Testis (tissue), 3 donors: Measurements from ENCODE around the gene ACAA2. TPM values are rescaled to one million over a fixed set of nuclear protein-coding genes. Genes with fewer than 3 reads are reported as not detected.

Source experiments
- DNase-seq: peaks from one replicate; pipeline ENCODE4 v3.0.0-alpha.2; 2019
- H3K27ac ChIP-seq, 2 donors: fragments of 200-600 bp; sonication (generic); one replicate each; pipeline ENCODE4 v1.5.1; 2019
- H3K27me3 ChIP-seq: fragments of 200-600 bp; sonication (generic); one replicate; pipeline ENCODE4 v1.5.1; 2019
- H3K36me3 ChIP-seq: fragments of 200-600 bp; sonication (generic); one replicate; pipeline ENCODE4 v1.5.1; 2017; ENCODE audit warnings: low read depth; ENCODE audit errors: missing control alignments
- H3K4me1 ChIP-seq: fragments of 200-600 bp; sonication (generic); one replicate; pipeline ENCODE4 v1.5.1; 2019
- H3K4me3 ChIP-seq, 2 donors: fragments of 200-600 bp; sonication (generic); one replicate each; pipeline ENCODE4 v1.5.1; 2017 to 2019
- H3K9me3 ChIP-seq: fragments of 200-600 bp; sonication (generic); one replicate; pipeline ENCODE4 v1.5.1; 2017
- CTCF ChIP-seq, 3 experiments: fragments of 450-650 bp in 2 of 3; fragments of 200-600 bp in 1 of 3; sonication (generic) in 1 of 3; IDR thresholded peaks; one replicate each; pipeline ENCODE4 v1.5.1; 2016 to 2019; ENCODE audit warnings: antibody characterized with exemption in 3 of 3, mild to moderate bottlenecking in 2 of 3, moderate library complexity in 1 of 3
- POLR2A ChIP-seq: fragments of 450-650 bp; IDR thresholded peaks from one replicate; pipeline ENCODE4 v1.6.1; 2017; ENCODE audit warnings: antibody characterized with exemption, mild to moderate bottlenecking, moderate library complexity
- WGBS, 2 donors: methylation state at CpG; one replicate each; pipeline ENCODE4 v1.1.5; 2018; 5-methylcytosine and 5-hydroxymethylcytosine counted together
- intact Hi-C: fragments of 100-400 bp; cut with DNase I; formaldehyde crosslinking; loops from one replicate; pipeline ENCODE4 v1.15.1; 2023; ENCODE audit warnings: low total_unique reads
- polyA plus RNA-seq: library from polyadenylated mRNA; stranded (reverse); fragments of 350-450 nt; fragmentation: Illumina TruSeq; extraction: RNeasy Lipid Tissue Mini Kit (QIAGEN cat#74804); gene quantifications from one replicate; pipeline ENCODE4 v1.2.3, GENCODE V29; 2014; ENCODE audit warnings: low read depth, low replicate concordance; ENCODE audit not compliant: insufficient read depth
- total RNA-seq, 2 donors: library from RNA; depleted of rRNA; stranded (reverse); fragments of >200 nt; gene quantifications; one replicate each; pipeline ENCODE4 v1.2.3, GENCODE V29; 2016

The ACAA2 gene
- total and polyA plus RNA-seq, 3 donors from 2014 or later, result 42.2 to 77.2 (median 48.7) TPM

GRCh38 chr18:49846718-49847470 lies 33.6 kb upstream of the ACAA2 start:
- TF ChIP-seq CTCF (IDR thresholded peaks at IDR 0.05) (no peak), POLR2A (no peak)
- Histone ChIP-seq H3K36me3 (no peaks in the 10 kb centered on the region), H3K4me1 (no peaks in the 10 kb centered on the region), H3K4me3 (no peak overlapping the region), H3K27ac (no peak overlapping the region), H3K27me3 (no peaks in the 10 kb centered on the region), H3K9me3 (no peaks in the 10 kb centered on the region)
- WGBS, 2 donors, result 69 to 85% methylated on average over 9 to 10 of the region's 10 CpGs
- no peak for DNase-seq
- intact Hi-C loops, result no loop called here

GRCh38 chr18:49846361-49846662 lies 33.0 kb upstream of the ACAA2 start:
- intact Hi-C loops, result no loop called here

GRCh38 chr18:49845629-49846360 lies 32.5 kb upstream of the ACAA2 start:
- no peak for DNase-seq
- Histone ChIP-seq H3K4me1 (no peaks in the 10 kb centered on the region), H3K27ac (no peak overlapping the region), H3K9me3 (no peaks in the 10 kb centered on the region), H3K36me3 (no peaks in the 10 kb centered on the region), H3K27me3 (no peaks in the 10 kb centered on the region), H3K4me3 (no peak overlapping the region)
- intact Hi-C loops, result no loop called here
- no peak for TF ChIP-seq CTCF (IDR thresholded peaks at IDR 0.05)
- no peak for TF ChIP-seq POLR2A
- 60 to 64% methylated on average over 4 to 6 of the region's 6 CpGs for WGBS, 2 donors

More at GRCh38 chr18:49846361-49846662, 33.0 kb upstream of the ACAA2 start:
- 52 to 79% methylated on average over 5 of the region's 5 CpGs for WGBS, 2 donors
- Histone ChIP-seq H3K27me3 (no peaks in the 10 kb centered on the region), H3K27ac (no peak overlapping the region), H3K4me1 (no peaks in the 10 kb centered on the region), H3K9me3 (no peaks in the 10 kb centered on the region), H3K4me3 (no peak overlapping the region), H3K36me3 (no peaks in the 10 kb centered on the region)
- no peak for DNase-seq
- TF ChIP-seq POLR2A (no peak), CTCF (IDR thresholded peaks at IDR 0.05) (no peak)

GRCh38 chr18:49844903-49845302 lies 31.6 kb upstream of the ACAA2 start:
- Histone ChIP-seq H3K27me3 (no peaks in the 10 kb centered on the region), H3K36me3 (no peaks in the 10 kb centered on the region), H3K27ac (no peak overlapping the region), H3K9me3 (no peaks in the 10 kb centered on the region), H3K4me1 (no peaks in the 10 kb centered on the region), H3K4me3 (no peak overlapping the region)
- DNase-seq, result no peak
- intact Hi-C loops, result no loop called here
- WGBS, 2 donors, result 90 to 100% methylated on average over 1 of the region's 1 CpG
- no peak for TF ChIP-seq CTCF (IDR thresholded peaks at IDR 0.05)
- TF ChIP-seq POLR2A, result no peak
